Measurements from ENCODE around the gene CBX4.

The CBX4 gene

GRCh38 chr17:79799538-79800324 is 39.5 kb downstream of the CBX4 start:
- H3K9me3 Mint-ChIP-seq = no peaks in the 10 kb centered on the region
- H3K4me1 Mint-ChIP-seq = peaks cover 40% of the 10 kb centered on the region
- peaks cover 31% of the 10 kb centered on the region for H3K36me3 Mint-ChIP-seq (ENCODE audit: insufficient read depth)
- DNase-seq (ENCODE audit: low spot score in 2 of 2) (no peak), ATAC-seq (replicated peaks; ENCODE audit: extremely low read depth, poor library complexity, severe bottlenecking) (no peak)
- peaks cover 48% of the 10 kb centered on the region for H3K27me3 Mint-ChIP-seq
- peak overlapping the region; percentile 85 for H3K4me3 Mint-ChIP-seq
- H3K27ac Mint-ChIP-seq (ENCODE audit: low read depth) = peak overlapping the region; percentile 94

- Mint-ChIP-seq H3K9me3 (no peaks in the 10 kb centered on the region), H3K36me3 (ENCODE audit: insufficient read depth) (peaks cover 25% of the 10 kb centered on the region), H3K4me3 (peak overlapping the region; percentile 85), H3K4me1 (peaks cover 35% of the 10 kb centered on the region), H3K27ac (ENCODE audit: low read depth) (peak overlapping the region; percentile 40), H3K27me3 (peaks cover 42% of the 10 kb centered on the region)
- no peak for DNase-seq (ENCODE audit: low spot score in 2 of 2)
- no peak for ATAC-seq (replicated peaks; ENCODE audit: extremely low read depth, poor library complexity, severe bottlenecking)
Measured at GRCh38 chr17:79799174-79799537, 40.1 kb downstream of the CBX4 start.

DNA sequence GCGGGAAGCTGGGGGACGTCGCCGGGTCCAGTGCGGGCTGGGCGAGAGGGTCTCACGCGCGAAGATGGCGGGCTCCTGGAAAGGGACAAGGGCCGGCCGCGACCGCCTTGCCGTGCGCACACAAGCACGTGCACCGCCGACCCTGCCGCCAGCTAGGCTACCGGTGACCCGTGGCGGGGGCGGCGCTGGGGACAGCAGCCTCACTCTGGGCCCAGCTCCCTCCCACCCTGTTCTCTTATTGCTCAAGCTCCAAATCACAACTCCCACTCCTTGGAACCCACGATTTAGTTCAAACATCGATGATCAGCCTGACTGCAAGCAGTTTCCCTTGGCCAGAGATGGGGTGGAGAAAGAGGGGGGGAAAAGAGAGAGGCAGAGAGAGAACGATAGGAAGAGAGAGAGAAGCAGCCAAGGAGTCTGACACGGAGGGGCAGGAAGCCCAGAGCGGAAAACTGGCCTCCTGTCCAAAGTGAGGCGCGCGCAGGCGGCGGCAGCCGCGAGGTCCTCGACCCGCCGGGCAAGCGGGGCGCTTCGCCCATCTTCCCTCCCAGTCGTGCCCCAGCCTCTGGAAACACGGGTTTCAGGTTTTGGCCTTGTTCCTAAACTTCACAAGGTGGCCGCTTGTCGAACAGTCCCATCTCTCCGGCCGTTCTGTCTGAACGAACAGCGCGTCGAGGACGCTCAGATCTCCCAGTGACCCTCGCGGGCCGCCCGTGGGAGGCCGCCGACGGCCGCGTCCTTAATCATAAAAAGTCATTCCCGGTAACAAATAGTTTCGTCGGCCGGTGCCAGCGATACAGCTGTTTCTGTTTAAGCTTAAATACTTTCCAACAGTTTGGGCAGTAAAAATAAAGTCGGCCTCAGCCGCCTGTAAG is 40.7 kb downstream of the CBX4 start:
- H3K27ac Mint-ChIP-seq (ENCODE audit: low read depth) = no peak overlapping the region
- peaks cover 39% of the 10 kb centered on the region for H3K27me3 Mint-ChIP-seq
- peaks cover 22% of the 10 kb centered on the region for H3K36me3 Mint-ChIP-seq (ENCODE audit: insufficient read depth)
- H3K9me3 Mint-ChIP-seq = no peaks in the 10 kb centered on the region
- H3K4me3 Mint-ChIP-seq = peak overlapping the region; percentile 85
- peaks cover 34% of the 10 kb centered on the region for H3K4me1 Mint-ChIP-seq
- DNase-seq (ENCODE audit: low spot score in 2 of 2) (no peak), ATAC-seq (replicated peaks; ENCODE audit: extremely low read depth, poor library complexity, severe bottlenecking) (no peak)

DNA sequence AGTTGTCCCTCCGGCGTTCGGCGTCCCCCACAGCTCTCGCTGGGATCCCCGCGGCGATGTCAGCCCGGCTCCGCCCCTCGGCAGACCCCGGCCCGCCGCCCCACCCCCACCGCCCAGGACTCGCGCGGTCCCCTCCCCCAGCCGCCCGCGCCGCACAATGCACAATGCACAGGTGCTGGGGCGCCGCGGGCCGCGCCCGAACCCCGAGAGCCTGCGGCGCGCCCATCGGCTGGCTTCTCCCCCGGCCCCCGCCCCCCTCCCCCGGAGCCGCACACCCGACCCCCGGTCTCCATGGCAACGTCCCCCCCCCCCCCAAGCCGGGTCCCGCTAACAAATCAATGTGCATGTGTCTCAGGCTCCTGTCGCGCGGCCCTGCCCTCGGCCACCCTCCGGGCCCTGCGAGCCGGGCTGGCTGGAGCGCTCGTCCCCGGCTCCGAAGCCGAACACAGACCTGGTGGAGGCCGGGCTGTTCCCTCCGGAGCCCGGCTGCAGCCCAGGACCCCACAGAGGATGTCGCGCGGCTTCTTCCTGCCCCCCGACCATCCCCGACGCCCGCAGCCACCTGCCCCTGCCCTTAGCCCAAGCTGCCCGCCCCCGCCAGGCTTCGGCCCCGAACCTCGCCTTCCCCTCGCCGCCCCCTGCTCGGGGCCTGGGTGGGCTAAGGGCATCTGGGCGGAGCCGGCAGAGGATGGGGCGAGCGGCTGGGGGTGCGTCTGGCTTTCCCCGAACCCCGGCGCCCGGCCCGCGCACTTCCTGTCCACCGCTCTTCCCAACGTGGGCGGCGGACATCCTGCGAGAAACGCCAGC is 41.5 kb downstream of the CBX4 start:
- H3K4me1 Mint-ChIP-seq = peaks cover 34% of the 10 kb centered on the region
- peak overlapping the region; percentile 85 for H3K4me3 Mint-ChIP-seq
- H3K27ac Mint-ChIP-seq (ENCODE audit: low read depth) = peak overlapping the region; percentile 91
- ATAC-seq (replicated peaks; ENCODE audit: extremely low read depth, poor library complexity, severe bottlenecking) = peak; percentile 6
- no peaks in the 10 kb centered on the region for H3K9me3 Mint-ChIP-seq
- DNase-seq (ENCODE audit: low spot score in 2 of 2) = no peak
- H3K36me3 Mint-ChIP-seq (ENCODE audit: insufficient read depth) = peaks cover 22% of the 10 kb centered on the region
- H3K27me3 Mint-ChIP-seq = peaks cover 39% of the 10 kb centered on the region

DNA sequence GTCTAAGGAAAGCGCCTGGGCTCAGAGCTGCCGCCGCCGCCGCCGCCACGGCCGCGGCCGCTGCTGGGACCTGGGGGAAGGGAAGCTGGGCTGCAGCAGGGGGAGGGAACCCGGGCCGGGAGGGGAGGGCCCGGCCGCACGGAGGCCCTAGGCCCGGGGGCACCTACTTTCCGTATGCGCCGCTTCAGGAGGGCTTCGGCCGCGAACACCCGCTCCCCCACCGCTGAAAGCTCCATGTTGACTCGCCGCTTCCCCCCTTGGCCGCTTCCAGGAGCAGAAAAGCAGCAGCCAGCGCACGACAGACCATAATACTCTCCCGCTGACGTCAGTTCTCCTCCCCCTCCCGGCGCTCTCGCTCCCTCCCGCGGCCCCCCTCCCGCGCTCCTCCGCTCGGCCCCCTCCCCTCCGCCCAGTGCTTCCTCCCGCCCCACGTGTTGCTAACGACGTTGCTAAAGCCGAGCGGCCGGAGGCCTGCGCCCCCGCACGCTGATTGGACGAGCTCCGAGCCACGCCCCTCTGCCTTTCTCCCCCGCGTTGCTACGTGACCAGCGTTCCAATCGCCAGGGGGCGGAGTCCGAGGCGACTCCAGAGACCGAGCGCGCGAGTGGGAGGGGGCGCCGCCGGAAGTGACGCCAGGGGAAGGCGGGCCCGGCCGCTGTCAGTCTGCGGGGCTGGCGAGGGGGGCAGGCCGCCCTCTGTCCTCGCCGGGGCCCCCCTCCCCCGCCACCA is 42.3 kb downstream of the CBX4 start, which contains the start of gene CBX8:
CBX8 (minus strand) TSS at position 315 of the 729 bp plus-strand sequence; CDS start at position 236, 79 bp downstream.
- peak within 1 kb of the TSS; percentile 85 for H3K4me3 Mint-ChIP-seq
- ATAC-seq (replicated peaks; ENCODE audit: extremely low read depth, poor library complexity, severe bottlenecking) (peak; percentile 92), DNase-seq (ENCODE audit: low spot score in 2 of 2) (peak; percentile 96 to 98)
- H3K9me3 Mint-ChIP-seq = no peaks in the 10 kb centered on the region
- peak within 1 kb of the TSS; percentile 91 for H3K27ac Mint-ChIP-seq (ENCODE audit: low read depth)
- peaks cover 34% of the 10 kb centered on the region for H3K4me1 Mint-ChIP-seq
- H3K27me3 Mint-ChIP-seq = peaks cover 35% of the 10 kb centered on the region
- peaks cover 23% of the 10 kb centered on the region for H3K36me3 Mint-ChIP-seq (ENCODE audit: insufficient read depth)

DNA sequence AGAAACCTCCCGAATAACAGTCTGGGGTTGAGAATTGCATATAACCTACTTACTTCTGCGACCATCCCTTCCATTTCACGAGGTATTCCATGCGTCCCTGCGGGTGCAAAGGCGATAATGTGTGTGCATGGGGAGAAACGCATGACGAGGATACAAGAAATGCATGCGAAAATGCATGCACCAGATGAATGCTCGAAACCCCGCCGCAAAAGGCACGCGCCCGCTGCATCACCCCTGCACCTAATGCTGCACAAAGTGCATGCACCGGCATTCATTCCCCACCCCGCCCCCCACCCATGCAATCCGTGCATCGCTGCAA is 42.8 kb downstream of the CBX4 start:
- H3K36me3 Mint-ChIP-seq (ENCODE audit: insufficient read depth) = peaks cover 22% of the 10 kb centered on the region
- no peak for ATAC-seq (replicated peaks; ENCODE audit: extremely low read depth, poor library complexity, severe bottlenecking)
- peak overlapping the region; percentile 85 for H3K4me3 Mint-ChIP-seq
- no peaks in the 10 kb centered on the region for H3K9me3 Mint-ChIP-seq
- no peak overlapping the region for H3K27ac Mint-ChIP-seq (ENCODE audit: low read depth)
- DNase-seq (ENCODE audit: low spot score in 2 of 2) = no peak
- H3K27me3 Mint-ChIP-seq = peaks cover 30% of the 10 kb centered on the region
- peaks cover 34% of the 10 kb centered on the region for H3K4me1 Mint-ChIP-seq

- Mint-ChIP-seq H3K36me3 (ENCODE audit: insufficient read depth) (peaks cover 24% of the 10 kb centered on the region), H3K4me3 (peak overlapping the region; percentile 85), H3K9me3 (no peaks in the 10 kb centered on the region), H3K27me3 (peaks cover 30% of the 10 kb centered on the region), H3K4me1 (peaks cover 37% of the 10 kb centered on the region), H3K27ac (ENCODE audit: low read depth) (no peak overlapping the region)
- no peak for DNase-seq (ENCODE audit: low spot score in 2 of 2)
- no peak for ATAC-seq (replicated peaks; ENCODE audit: extremely low read depth, poor library complexity, severe bottlenecking)
Measured at GRCh38 chr17:79795795-79796443, 43.3 kb downstream of the CBX4 start.

GRCh38 chr17:79794659-79795511 is 44.4 kb downstream of the CBX4 start:
- DNase-seq (ENCODE audit: low spot score in 2 of 2) = no peak
- Mint-ChIP-seq H3K4me1 (peaks cover 31% of the 10 kb centered on the region), H3K27ac (ENCODE audit: low read depth) (no peak overlapping the region), H3K4me3 (no peak overlapping the region), H3K27me3 (peaks cover 29% of the 10 kb centered on the region), H3K36me3 (ENCODE audit: insufficient read depth) (peaks cover 20% of the 10 kb centered on the region), H3K9me3 (no peaks in the 10 kb centered on the region)
- ATAC-seq (replicated peaks; ENCODE audit: extremely low read depth, poor library complexity, severe bottlenecking) = no peak

- H3K36me3 Mint-ChIP-seq (ENCODE audit: insufficient read depth) = peaks cover 13% of the 10 kb centered on the region
- DNase-seq (ENCODE audit: low spot score in 2 of 2) (no peak), ATAC-seq (replicated peaks; ENCODE audit: extremely low read depth, poor library complexity, severe bottlenecking) (no peak)
- peaks cover 24% of the 10 kb centered on the region for H3K27me3 Mint-ChIP-seq
- H3K27ac Mint-ChIP-seq (ENCODE audit: low read depth) = no peak overlapping the region
- no peak overlapping the region for H3K4me3 Mint-ChIP-seq
- H3K9me3 Mint-ChIP-seq = no peaks in the 10 kb centered on the region
- H3K4me1 Mint-ChIP-seq = peaks cover 24% of the 10 kb centered on the region
Measured at GRCh38 chr17:79793924-79794304, 45.3 kb downstream of the CBX4 start.

- DNase-seq (ENCODE audit: low spot score in 2 of 2) = no peak
- no peak overlapping the region for H3K4me3 Mint-ChIP-seq
- H3K27me3 Mint-ChIP-seq = peaks cover 24% of the 10 kb centered on the region
- ATAC-seq (replicated peaks; ENCODE audit: extremely low read depth, poor library complexity, severe bottlenecking) = no peak
- peaks cover 20% of the 10 kb centered on the region for H3K4me1 Mint-ChIP-seq
- peaks cover 13% of the 10 kb centered on the region for H3K36me3 Mint-ChIP-seq (ENCODE audit: insufficient read depth)
- no peak overlapping the region for H3K27ac Mint-ChIP-seq (ENCODE audit: low read depth)
- no peaks in the 10 kb centered on the region for H3K9me3 Mint-ChIP-seq
Measured at GRCh38 chr17:79792984-79793923, 46.0 kb downstream of the CBX4 start.
